CD4-positive, alpha-beta T cell (primary cell): ENCODE data around the gene DNAH1. TPM values are rescaled to one million over a fixed set of nuclear protein-coding genes. Genes with fewer than 3 reads are reported as not detected.
A peak's percentile ranks its signal among the peaks of the same experiment; 100 is the strongest.

Experiments
- ATAC-seq: fragments of 200-7000 bp; cut with Tn5 transposase; one replicate; pipeline ENCODE4 v1.10.0; 2022; ENCODE audit warnings: mild to moderate bottlenecking; ENCODE audit not compliant: poor library complexity
- CTCF ChIA-PET: fragments of 350-600 bp; sonication (Branson Sonifier 250); formaldehyde crosslinking; loops from one replicate; lab custom pipeline; 2021; ENCODE audit warnings: antibody characterized with exemption, inconsistent platforms; lab: Charles Lee
- POLR2A ChIA-PET: fragments of 350-600 bp; sonication (Branson Sonifier 250); formaldehyde crosslinking; loops from one replicate; lab custom pipeline; 2021; ENCODE audit warnings: antibody characterized with exemption, inconsistent platforms; lab: Charles Lee
- DNase-seq, 14 experiments: peaks; one replicate each; pipeline ENCODE4 v3.0.0-alpha.2; 2013 to 2020; ENCODE audit warnings: mixed read lengths in 2 of 14
- H3K27ac ChIP-seq, 2 donors: one replicate each; pipeline versions ENCODE4 v1.5.1 to v1.7.0; 2013; ENCODE audit warnings: low read length in 2 of 2, low read depth in 1 of 2, mild to moderate bottlenecking in 1 of 2
- H3K27me3 ChIP-seq, 2 experiments: 1 replicate in 1 of 2; 2 replicates in 1 of 2; pipeline versions ENCODE4 v1.6.1 to v1.7.0; 2013; ENCODE audit warnings: low read length in 2 of 2, control low read depth in 1 of 2, mild to moderate bottlenecking in 1 of 2, moderate library complexity in 1 of 2; ENCODE audit not compliant: insufficient read depth in 2 of 2, control insufficient read depth in 1 of 2
- H3K36me3 ChIP-seq: one replicate; pipeline ENCODE4 v1.6.1; 2013; ENCODE audit warnings: low read length, control low read depth; ENCODE audit not compliant: insufficient read depth
- H3K4me1 ChIP-seq: one replicate; pipeline ENCODE4 v1.6.1; 2013; ENCODE audit warnings: low read length, control low read depth; ENCODE audit not compliant: insufficient read depth
- H3K4me3 ChIP-seq: one replicate; pipeline ENCODE4 v1.5.1; 2013; ENCODE audit warnings: mild to moderate bottlenecking, low read length, moderate library complexity
- H3K9me3 ChIP-seq, 2 experiments: 1 replicate in 1 of 2; 2 replicates in 1 of 2; pipeline versions ENCODE4 v1.6.1 to v1.7.0; 2013; ENCODE audit warnings: low read length in 2 of 2, mild to moderate bottlenecking in 2 of 2, control low read depth in 1 of 2, moderate library complexity in 1 of 2; ENCODE audit not compliant: control insufficient read depth in 1 of 2, insufficient read depth in 1 of 2
- H3K27ac Mint-ChIP-seq: one replicate; pipeline ENCODE4 v1.8.0; 2020; ENCODE audit warnings: mixed read lengths
- H3K27me3 Mint-ChIP-seq: one replicate; pipeline ENCODE4 v1.8.0; 2021; ENCODE audit warnings: mixed read lengths
- H3K36me3 Mint-ChIP-seq: one replicate; pipeline ENCODE4 v1.8.0; 2021; ENCODE audit warnings: low read depth, mixed read lengths
- H3K4me1 Mint-ChIP-seq: one replicate; pipeline ENCODE4 v1.8.0; 2021; ENCODE audit warnings: low read depth, mixed read lengths
- H3K4me3 Mint-ChIP-seq: one replicate; pipeline ENCODE4 v1.8.0; 2020; ENCODE audit warnings: mild to moderate bottlenecking, mixed read lengths
- H3K9me3 Mint-ChIP-seq: one replicate; pipeline ENCODE4 v1.8.0; 2020; ENCODE audit warnings: mixed read lengths
- CTCF ChIP-seq: fragments of 200-600 bp; IDR thresholded peaks from one replicate; pipeline ENCODE4 v1.8.0; 2022; ENCODE audit warnings: antibody characterized with exemption, mild to moderate bottlenecking
- intact Hi-C, 2 experiments: fragments of 100-400 bp; cut with DNase I in 1 of 2; cut with micrococcal nuclease in 1 of 2; formaldehyde crosslinking; loops; one replicate each; pipeline versions ENCODE4 v1.15.1 to v1.9.0; 2023 to 2025; cut with DNase I, micrococcal nuclease
- total RNA-seq, 174 experiments: library from RNA in 2 of 174; stranded (reverse) in 2 of 174; gene quantifications; one replicate each; pipeline ENCODE4 v1.2.3 and lab custom pipeline; 2021 to 2026

The DNAH1 gene
- total RNA-seq, 2 experiments from 2014 or later: 49.7 to 50.7 TPM

- DNase-seq (peak in 1 of 14 experiments; percentile 32), ATAC-seq (no peak)
- peaks cover 43% of the 10 kb centered on the region for H3K4me1 Mint-ChIP-seq
- H3K4me3 Mint-ChIP-seq: peak overlapping the region; percentile 97
- no peaks in the 10 kb centered on the region for H3K9me3 Mint-ChIP-seq
- H3K27me3 ChIP-seq: no peaks in the 10 kb centered on the region
- TF ChIP-seq CTCF: no peak
- no peaks in the 10 kb centered on the region for H3K27me3 Mint-ChIP-seq
- no peaks in the 10 kb centered on the region for H3K9me3 ChIP-seq
- H3K27ac ChIP-seq: peak overlapping the region in 1 of 2 donors; percentile 95
- intact Hi-C loops: loop anchor here in 1 of 2 experiments (2.0 to 5.0 kb wide), 4 partner anchors 171 to 411 kb away; partner anchors contain the start of genes RPL29 and TWF2
- CTCF ChIA-PET: no interaction called here
- peaks cover 46% of the 10 kb centered on the region for H3K36me3 ChIP-seq
- peaks cover 52% of the 10 kb centered on the region for H3K4me1 ChIP-seq
- POLR2A ChIA-PET: no interaction called here
- H3K4me3 ChIP-seq: no peak overlapping the region
- peaks cover 74% of the 10 kb centered on the region for H3K36me3 Mint-ChIP-seq
- peak overlapping the region; percentile 97 for H3K27ac Mint-ChIP-seq
Observed at GRCh38 chr3:52408466-52408865, 92.3 kb downstream of the DNAH1 start.

GRCh38 chr3:52415800-52416199 lies 99.7 kb downstream of the DNAH1 start:
- Mint-ChIP-seq H3K27me3 (no peaks in the 10 kb centered on the region), H3K27ac (no peak overlapping the region), H3K4me3 (no peak overlapping the region), H3K9me3 (no peaks in the 10 kb centered on the region), H3K4me1 (peaks cover 38% of the 10 kb centered on the region), H3K36me3 (peaks cover 13% of the 10 kb centered on the region)
- no peak overlapping the region for H3K27ac ChIP-seq
- ATAC-seq: no peak
- H3K27me3 ChIP-seq: no peaks in the 10 kb centered on the region
- CTCF ChIA-PET: no interaction called here
- H3K9me3 ChIP-seq: no peaks in the 10 kb centered on the region
- no peak overlapping the region for H3K4me3 ChIP-seq
- H3K4me1 ChIP-seq: peaks cover 17% of the 10 kb centered on the region
- peaks cover 4% of the 10 kb centered on the region for H3K36me3 ChIP-seq
- no peak for TF ChIP-seq CTCF
- DNase-seq: no peak
- POLR2A ChIA-PET: no interaction called here
- intact Hi-C loops: no loop called here

- H3K36me3 ChIP-seq: peaks cover 4% of the 10 kb centered on the region
- H3K27ac Mint-ChIP-seq: no peak overlapping the region
- H3K9me3 ChIP-seq: no peaks in the 10 kb centered on the region
- no peak overlapping the region for H3K4me3 ChIP-seq
- H3K27me3 ChIP-seq: no peaks in the 10 kb centered on the region
- no peaks in the 10 kb centered on the region for H3K27me3 Mint-ChIP-seq
- CTCF ChIA-PET: no interaction called here
- no peak for TF ChIP-seq CTCF
- POLR2A ChIA-PET: no interaction called here
- ATAC-seq: no peak
- H3K4me1 Mint-ChIP-seq: peaks cover 12% of the 10 kb centered on the region
- H3K4me3 Mint-ChIP-seq: no peak overlapping the region
- no peak for DNase-seq
- H3K9me3 Mint-ChIP-seq: no peaks in the 10 kb centered on the region
- peaks cover 8% of the 10 kb centered on the region for H3K36me3 Mint-ChIP-seq
- no peaks in the 10 kb centered on the region for H3K4me1 ChIP-seq
- no peak overlapping the region for H3K27ac ChIP-seq
- intact Hi-C loops: no loop called here
Observed at GRCh38 chr3:52420388-52420787, 104.3 kb downstream of the DNAH1 start.
